Femur (tissue), 1 donor: ENCODE data around the gene CARNS1.

Experiments
- DNase-seq: peaks from one replicate; pipeline ENCODE4 v3.0.0-alpha.2; 2017

CARNS1 gene

GRCh38 chr11:67376873-67377808 lies 38.3 kb upstream of the CARNS1 start:
- no peak for DNase-seq

DNA sequence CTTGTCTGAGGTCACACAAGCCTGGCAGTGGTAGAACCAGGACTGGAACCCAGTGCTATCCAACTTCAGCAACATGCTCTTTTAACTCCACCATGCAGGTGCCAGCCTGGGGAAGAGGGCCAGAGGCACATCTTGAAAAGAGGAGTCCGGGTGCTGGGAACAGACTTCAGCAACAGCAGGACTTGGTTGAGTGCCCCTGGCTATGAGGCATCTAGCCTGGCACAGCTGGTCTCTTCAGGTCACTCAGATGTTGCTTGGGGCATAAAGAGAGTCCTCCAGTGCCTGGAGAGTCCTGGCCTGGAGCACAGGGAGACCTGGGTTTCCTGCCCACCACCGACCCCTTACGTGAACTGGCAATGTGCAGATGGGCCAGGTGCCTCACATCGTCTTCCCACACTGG lies 36.9 kb upstream of the CARNS1 start:
- DNase-seq, result no peak

DNA sequence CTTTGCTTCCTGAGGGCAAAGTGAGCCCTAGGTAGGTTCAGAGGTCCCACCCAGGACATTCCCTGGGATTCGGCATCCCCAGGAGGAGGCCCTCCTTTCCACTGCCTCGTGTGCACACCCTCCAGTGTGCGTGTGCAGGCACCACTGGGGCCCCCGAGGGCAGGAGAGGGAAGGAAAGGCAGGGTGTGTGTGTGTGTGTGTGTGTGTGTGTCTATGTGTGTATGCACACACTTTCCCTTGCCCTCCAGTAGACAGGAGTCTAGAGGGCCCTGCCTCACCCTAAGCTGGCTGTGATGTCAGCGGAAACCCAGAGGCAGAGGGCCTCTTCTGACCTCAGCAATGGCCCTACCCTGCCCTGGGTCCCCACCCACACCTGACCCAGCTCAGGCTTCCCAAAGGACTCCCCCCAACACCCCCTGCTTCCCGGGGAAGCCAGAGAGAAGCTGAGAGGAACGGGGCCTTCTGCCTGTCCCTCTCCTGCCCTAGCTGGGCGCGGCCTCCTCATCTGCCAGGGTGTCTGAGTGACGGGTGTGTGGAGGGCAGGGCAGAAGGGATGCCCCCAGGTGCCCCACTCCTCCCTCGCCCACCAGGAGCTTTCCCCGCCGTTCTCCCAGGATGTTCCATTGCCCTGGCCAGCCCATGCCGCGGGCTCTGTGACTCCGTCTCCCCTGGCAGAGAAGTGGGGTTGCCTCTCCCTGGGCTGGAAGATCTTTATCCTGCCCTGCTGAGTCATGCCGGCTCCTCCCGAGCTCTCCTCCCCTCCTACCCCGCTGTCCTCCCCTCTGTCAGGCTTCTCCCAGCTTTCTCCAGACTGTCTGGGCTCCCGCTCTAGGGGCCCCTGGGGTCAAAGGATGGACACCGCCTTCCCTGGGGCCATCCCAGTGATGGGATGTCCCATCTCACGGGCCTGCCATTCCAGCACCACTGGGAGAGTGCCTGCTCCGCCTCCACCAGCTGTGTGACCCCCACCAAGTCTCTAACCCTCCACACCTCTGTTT lies 36.1 kb upstream of the CARNS1 start:
- DNase-seq, result no peak

DNA sequence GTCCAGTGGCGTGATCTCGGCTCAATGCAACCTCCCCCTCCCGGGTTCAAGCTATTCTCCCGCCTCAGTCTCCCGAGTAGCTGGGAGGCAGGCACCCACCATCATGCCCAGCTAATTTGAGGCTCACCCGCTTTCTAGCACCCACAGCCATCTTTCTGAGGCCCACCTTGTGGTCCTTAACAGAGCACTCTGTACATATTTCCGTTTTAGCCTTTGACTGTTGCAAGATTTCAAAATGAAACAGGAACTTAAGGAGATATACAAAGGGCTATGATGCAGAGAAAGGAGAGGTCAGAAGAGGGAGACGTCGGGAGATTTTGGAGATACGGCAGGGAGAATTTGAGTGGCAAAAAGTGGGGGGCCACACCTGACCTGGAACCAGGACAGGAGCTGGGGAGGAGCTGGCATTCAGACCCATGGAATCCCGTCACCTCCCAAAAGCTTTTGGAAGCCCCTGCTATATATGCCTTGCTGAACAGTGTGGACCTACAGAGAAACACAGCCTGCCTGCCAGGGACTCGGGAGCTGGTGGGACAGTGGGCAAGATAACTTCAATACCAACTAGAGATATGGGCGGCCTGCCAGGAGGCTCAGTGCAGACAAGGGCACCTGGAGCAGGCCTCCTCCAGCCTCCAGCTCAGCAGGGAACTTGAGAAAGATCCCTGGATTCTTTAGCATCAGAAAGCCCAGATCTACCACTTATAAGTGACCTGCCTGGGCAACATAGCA lies 34.1 kb upstream of the CARNS1 start:
- DNase-seq, result no peak

DNA sequence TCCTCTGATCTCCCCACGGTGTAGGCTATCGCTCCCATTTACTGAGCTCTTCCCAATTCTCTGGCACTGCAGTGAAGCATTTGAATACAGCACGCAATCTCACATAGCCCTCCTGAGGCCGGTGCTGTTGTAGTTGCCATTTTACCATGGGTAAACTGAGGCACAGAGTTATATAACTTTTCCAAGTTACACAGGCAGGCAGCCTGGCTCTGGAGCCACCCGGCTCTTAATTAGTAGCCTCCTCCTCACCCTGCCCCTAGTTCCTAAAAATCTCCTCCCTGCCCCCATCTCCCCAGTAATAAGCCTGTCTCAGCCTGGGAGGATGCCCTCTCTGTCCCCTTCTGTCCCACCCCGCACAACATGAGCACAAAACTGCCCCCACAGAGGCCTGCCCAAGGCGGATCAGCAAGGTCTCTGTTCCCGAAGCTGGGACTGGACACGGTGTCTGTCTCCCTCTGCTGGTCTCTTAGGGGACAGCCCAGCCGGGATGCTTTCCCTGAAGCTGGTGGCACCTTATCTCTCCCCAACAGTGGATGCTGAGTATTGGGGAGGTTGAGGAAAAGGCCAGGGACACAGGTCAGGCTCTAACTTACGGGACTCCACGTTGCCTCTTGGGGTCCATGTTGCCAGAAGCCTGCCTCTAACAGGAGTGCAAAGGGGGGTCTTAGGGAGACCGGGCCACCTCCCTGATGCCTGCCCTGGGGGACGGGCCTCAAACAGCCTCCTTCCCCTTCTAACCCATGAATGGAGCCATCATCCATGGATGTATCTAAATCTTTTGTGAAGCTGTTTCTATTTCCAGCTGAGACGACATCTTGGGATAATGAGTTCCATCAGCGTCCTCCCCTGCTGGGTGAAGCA lies 33.0 kb upstream of the CARNS1 start:
- DNase-seq, result peak; percentile 87

GRCh38 chr11:67384851-67385366 lies 30.6 kb upstream of the CARNS1 start:
- DNase-seq, result no peak

DNA sequence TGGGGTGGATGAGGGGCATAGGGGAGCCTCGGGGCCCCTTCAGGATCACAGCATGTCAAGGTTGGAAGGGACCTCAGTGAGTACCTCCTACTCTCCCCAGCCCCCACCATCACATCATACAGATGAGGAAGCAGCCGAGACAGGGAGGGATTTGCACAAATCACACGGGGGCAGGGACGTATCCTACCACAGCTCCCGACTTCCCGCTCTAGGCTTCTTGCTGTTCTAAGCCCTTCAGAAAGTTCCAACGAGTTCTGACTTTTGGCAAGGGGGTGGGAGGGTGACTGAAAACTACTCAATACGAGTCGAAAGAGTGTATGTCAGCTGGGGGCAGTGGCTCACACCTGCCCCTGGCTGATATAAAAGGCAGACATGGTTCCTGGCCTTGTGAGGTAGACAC lies 28.4 kb upstream of the CARNS1 start:
- no peak for DNase-seq

DNA sequence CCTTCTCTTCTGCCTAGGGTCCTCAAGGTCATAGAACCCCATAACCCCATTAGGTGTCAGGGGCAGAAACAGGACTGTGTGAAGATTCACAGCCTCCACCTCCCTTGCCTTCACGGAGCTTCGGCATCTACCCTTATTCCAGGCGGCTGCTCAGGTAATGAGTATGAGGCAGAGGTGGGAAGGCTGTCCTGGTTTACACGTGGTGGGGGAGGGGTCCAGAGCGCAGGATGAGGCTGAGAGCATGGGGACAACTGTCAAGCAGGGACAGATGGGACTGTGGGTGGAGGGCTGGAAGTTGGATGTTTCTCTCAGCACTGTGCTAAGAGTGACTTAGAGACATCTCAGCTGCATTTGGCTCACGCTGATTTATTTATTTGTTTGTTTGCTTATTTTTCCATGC lies 28.0 kb upstream of the CARNS1 start:
- no peak for DNase-seq

GRCh38 chr11:67389477-67389876 lies 26.0 kb upstream of the CARNS1 start:
- DNase-seq, result no peak

- no peak for DNase-seq
Measured at GRCh38 chr11:67390947-67391303, 24.6 kb upstream of the CARNS1 start.

DNA sequence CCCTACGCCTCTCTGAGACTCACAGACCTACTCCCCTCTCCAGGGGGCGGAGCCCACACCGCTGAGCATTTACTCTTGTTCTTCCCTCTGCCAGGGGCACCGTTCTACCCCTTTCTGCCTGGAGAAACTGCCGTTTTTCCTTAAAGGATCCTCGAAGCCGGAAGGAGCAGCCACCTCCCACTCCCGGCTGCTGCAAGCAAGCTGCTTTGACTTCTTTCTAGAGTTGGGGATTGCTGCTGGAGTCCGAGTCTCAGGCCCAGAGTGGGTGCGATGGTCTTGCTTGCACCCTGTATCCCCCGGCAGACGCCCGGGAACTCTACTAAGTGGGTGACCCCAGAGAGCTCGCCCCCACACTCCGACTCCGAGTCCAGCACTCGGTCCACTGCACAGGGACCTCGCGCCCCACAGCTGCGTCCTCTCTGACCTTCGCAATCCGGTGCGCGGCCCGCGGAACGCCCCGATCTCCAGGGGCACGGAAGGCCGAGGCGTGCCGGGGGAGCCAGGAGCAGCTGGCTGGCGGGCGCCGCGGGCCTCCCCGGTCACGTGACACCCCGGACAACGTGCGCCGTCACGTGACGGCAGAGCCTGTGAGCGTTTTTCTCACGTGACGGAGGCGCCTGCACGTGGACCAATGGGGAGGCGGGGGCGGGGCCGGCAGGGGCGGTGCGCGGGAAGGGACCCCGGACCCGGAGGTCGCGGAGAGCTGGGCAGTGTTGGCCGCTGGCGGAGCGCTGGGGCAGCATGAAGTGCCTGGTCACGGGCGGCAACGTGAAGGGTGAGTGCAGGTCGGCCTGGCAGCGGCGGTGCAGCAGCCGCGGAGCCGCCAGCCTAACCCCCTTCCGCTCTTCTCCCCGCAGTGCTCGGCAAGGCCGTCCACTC lies 23.9 kb upstream of the CARNS1 start, which contains the start of gene RAD9A:
Gene RAD9A (plus strand): TSS at position 683 of the 879 bp plus-strand sequence. CDS start 59 bp downstream, at position 742.
- peak; percentile 96 for DNase-seq

DNA sequence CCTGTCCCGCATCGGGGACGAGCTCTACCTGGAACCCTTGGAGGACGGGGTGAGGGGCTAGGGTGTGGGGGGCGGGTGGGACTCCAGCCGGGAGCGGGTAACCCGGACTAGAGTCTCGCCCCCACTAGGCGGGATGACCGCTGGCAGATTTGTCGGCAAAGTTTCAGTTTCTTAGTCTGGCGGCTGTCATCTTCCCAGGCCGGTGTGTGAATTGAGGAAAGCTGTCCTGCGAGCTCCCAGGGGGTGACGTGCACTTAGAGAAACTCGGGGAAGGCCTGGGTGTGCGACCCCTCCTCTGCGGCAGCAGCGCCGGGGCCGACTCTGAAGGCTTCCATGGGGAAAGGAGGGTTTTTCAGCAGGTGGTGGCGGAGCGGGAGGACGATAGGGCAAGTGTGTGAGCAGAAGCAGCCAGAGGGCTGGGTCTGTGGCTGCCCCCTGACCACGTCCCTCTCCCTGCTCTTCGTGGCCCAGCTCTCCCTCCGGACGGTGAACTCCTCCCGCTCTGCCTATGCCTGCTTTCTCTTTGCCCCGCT lies 23.2 kb upstream of the CARNS1 start:
- no peak for DNase-seq

GRCh38 chr11:67393437-67393836 lies 22.0 kb upstream of the CARNS1 start:
- no peak for DNase-seq

DNA sequence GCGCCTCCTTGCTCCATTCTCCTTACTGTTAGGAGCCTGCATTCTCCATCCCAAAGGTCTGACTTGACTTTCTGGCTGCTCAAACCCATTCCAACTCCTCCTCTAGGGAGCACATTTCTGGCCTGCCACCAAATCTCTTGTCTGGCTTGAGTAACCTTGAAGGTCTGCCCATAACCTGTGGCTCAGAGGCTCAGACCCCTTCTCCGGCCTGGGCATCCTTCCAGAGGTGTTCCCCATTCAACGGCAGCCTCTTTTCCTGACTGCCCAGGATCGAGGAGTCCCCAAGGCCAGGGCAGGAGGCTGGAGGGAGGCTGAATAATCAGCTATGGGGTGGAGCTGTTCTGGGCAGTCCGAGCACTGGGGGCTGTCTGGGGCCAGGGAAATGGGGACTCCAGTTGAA lies 21.5 kb upstream of the CARNS1 start:
- DNase-seq, result no peak

GRCh38 chr11:67395555-67396258 lies 19.8 kb upstream of the CARNS1 start:
- DNase-seq, result no peak

DNA sequence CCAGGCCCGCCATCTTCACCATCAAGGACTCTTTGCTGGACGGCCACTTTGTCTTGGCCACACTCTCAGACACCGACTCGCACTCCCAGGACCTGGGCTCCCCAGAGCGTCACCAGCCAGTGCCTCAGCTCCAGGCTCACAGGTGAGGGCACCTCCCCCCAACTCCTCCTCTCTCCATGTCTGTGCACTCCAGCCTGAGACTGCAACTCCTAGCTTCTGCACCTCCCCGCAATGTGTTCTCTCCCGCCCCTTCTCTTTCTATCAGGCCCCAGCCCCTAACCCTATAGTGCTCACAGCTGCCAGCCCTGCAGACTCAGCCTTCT lies 19.3 kb upstream of the CARNS1 start:
- no peak for DNase-seq

- no peak for DNase-seq
Measured at GRCh38 chr11:67396587-67397389, 18.7 kb upstream of the CARNS1 start.

DNA sequence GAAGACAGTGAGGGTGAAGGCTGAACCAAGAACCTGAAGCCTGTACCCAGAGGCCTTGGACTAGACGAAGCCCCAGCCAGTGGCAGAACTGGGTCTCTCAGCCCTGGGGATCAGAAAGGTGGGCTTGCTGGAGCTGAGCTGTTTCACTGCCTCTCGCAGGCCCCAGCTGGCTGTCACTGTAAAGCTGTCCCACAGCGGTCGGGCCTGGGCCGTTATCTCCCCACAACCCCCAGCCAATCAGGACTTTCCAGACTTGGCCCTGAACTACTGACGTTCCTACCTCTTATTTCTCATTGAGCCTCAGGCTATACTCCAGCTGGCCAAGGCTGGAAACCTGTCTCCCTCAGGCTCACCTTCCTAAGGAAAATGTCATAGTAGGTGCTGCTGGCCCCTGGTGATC lies 17.9 kb upstream of the CARNS1 start:
- no peak for DNase-seq
